Ectodermal cell (in vitro differentiated cells): ENCODE results near the gene FES.
A peak's percentile ranks its signal among the peaks of the same experiment; 100 is the strongest.
"Not testable (repeated sequence)": the region's sequence is repeated elsewhere in the genome, so short reads cannot be mapped to it uniquely, and the experiment has no call there.

Experiments used
- H3K27ac ChIP-seq: 2 replicates; pipeline ENCODE4 v1.7.0; 2013; ENCODE audit warnings: mild to moderate bottlenecking, low read depth, low read length; ENCODE audit not compliant: insufficient read depth, poor library complexity, severe bottlenecking
- H3K27me3 ChIP-seq: 2 replicates; pipeline ENCODE4 v1.7.0; 2013; ENCODE audit warnings: mild to moderate bottlenecking, low read length; ENCODE audit not compliant: insufficient read depth, control insufficient read depth, poor library complexity, severe bottlenecking
- H3K36me3 ChIP-seq: one replicate; pipeline ENCODE4 v1.7.0; 2013; ENCODE audit warnings: low read length; ENCODE audit not compliant: control insufficient read depth, insufficient read depth
- H3K4me1 ChIP-seq: one replicate; pipeline ENCODE4 v1.7.0; 2013; ENCODE audit warnings: low read length; ENCODE audit not compliant: control insufficient read depth, insufficient read depth
- H3K4me3 ChIP-seq: 2 replicates; pipeline ENCODE4 v1.7.0; 2013; ENCODE audit warnings: low read depth, low read length, control low read depth; ENCODE audit not compliant: insufficient read depth
- H3K9me3 ChIP-seq: 2 replicates; pipeline ENCODE4 v1.7.0; 2013; ENCODE audit warnings: mild to moderate bottlenecking, low read length, moderate library complexity; ENCODE audit not compliant: control insufficient read depth
- WGBS, 2 experiments: methylation state at CpG; one replicate each; pipeline ENCODE4 v1.1.7; 2013; ENCODE audit warnings: missing lambda C conversion rate in 2 of 2; 5-methylcytosine and 5-hydroxymethylcytosine counted together

FES gene

DNA sequence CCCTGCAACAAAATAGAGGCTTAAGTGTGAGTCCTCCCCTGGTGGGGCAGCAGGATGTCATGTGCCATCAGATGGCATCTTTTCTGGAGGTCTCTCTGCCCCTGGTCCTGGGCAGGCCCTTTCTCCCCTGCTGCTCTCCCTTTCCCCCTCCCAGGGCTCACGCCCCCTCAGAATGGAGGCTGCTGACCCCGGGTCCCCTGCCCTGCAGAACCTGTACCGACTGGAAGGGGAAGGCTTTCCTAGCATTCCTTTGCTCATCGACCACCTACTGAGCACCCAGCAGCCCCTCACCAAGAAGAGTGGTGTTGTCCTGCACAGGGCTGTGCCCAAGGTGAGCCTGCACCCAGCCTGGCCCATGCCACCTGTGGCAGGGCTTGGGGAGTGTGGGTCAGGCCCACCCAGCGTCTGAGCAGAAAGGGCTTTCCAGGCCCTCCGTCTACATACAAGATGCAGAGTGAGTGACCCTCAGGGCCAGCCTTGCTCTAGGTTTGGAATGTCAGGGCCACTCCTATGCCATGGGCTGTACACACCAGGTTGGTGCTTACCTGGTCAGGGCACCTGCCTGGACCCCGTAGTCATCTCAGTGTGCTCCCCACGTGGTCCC is 7.1 kb downstream of the FES start:
- H3K27me3 ChIP-seq, result no peaks in the 10 kb centered on the region
- H3K4me1 ChIP-seq, result peaks cover 4% of the 10 kb centered on the region
- H3K4me3 ChIP-seq, result no peak overlapping the region

DNA sequence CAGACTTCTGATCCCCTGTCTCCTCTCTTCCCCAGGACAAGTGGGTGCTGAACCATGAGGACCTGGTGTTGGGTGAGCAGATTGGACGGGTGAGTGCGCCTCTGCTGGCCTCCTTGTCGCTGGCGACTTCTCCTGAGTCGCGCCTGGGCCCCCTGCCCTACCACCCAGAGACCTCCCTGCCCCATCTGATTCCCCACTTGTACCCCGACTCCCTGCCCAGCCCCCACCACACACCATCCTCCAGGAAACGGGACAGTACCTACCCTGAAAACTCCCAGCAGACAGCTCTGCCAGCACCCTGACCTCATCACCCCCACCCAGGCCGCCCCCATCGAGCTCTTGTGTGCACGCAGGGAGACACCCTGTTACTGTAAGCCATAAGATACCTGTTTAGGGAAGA is 7.7 kb downstream of the FES start:
- Histone ChIP-seq H3K27me3 (no peaks in the 10 kb centered on the region), H3K27ac (no peak overlapping the region), H3K4me1 (peaks cover 4% of the 10 kb centered on the region), H3K9me3 (no peaks in the 10 kb centered on the region), H3K4me3 (no peak overlapping the region), H3K36me3 (no peaks in the 10 kb centered on the region)
- WGBS, 2 experiments, result 91 to 93% methylated on average over 11 of the region's 11 CpGs

More for the DNA sequence above, 7.1 kb downstream of the FES start:
- 88 to 94% methylated on average over 8 of the region's 8 CpGs for WGBS, 2 experiments
- Histone ChIP-seq H3K9me3 (no peaks in the 10 kb centered on the region), H3K36me3 (no peaks in the 10 kb centered on the region), H3K27ac (no peak overlapping the region)

DNA sequence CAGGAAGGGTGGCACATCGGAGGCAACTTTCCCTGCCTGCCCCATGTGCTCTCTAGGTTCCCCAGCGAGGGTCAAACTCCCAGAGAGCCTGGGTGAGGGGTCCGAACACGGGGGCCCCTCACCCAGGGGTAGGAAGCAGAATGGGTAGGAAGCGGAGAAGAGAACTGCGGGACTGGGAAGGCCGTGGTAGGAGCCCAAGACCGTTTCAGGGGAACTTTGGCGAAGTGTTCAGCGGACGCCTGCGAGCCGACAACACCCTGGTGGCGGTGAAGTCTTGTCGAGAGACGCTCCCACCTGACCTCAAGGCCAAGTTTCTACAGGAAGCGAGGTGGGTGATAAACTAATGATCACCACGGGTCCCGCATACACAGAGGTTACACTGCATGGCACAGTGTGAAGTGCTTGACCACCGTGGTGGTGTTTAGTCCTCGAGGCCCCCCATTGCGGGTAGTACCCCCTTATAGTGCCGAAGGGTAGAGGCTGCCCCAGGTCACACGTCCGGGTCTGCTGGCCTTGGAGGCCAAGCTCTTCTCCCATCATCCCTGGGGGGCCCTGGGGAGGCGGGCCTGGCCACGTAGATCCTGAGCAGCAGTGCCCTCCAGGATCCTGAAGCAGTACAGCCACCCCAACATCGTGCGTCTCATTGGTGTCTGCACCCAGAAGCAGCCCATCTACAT is 8.3 kb downstream of the FES start:
- no peak overlapping the region for H3K27ac ChIP-seq

DNA sequence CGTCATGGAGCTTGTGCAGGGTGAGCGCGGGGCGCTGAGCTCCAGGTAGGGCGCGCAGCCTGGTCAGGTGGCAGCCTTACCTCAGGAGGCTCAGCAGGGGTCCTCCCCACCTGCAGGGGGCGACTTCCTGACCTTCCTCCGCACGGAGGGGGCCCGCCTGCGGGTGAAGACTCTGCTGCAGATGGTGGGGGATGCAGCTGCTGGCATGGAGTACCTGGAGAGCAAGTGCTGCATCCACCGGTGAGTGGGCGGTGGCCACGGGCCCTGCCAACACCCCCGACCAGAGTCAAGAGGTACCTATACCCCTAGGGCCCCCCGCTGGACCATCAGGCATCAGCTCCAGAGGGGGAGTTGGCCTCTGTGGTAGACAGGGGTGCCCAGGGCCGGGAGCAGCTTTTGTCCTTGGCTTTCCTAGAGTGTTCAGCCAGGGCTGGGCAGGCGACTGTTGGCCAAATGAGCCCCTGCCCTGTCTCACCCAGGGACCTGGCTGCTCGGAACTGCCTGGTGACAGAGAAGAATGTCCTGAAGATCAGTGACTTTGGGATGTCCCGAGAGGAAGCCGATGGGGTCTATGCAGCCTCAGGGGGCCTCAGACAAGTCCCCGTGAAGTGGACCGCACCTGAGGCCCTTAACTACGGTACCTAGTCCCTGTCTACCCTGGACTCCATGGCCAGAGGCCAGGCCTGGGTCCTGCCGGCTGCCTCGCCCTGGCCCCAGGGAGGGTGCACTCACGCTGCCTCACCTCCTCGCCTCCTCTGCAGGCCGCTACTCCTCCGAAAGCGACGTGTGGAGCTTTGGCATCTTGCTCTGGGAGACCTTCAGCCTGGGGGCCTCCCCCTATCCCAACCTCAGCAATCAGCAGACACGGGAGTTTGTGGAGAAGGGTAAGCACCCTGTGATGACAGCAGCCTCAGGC is 9.1 kb downstream of the FES start:
- no peak overlapping the region for H3K4me3 ChIP-seq
- no peaks in the 10 kb centered on the region for H3K36me3 ChIP-seq
- no peaks in the 10 kb centered on the region for H3K27me3 ChIP-seq
- no peak overlapping the region for H3K27ac ChIP-seq
- 92 to 94% methylated on average over 33 of the region's 33 CpGs for WGBS, 2 experiments
- no peaks in the 10 kb centered on the region for H3K9me3 ChIP-seq
- peaks cover 4% of the 10 kb centered on the region for H3K4me1 ChIP-seq

More for the DNA sequence above, 8.3 kb downstream of the FES start:
- Histone ChIP-seq H3K4me3 (no peak overlapping the region), H3K36me3 (no peaks in the 10 kb centered on the region), H3K4me1 (peaks cover 4% of the 10 kb centered on the region), H3K9me3 (no peaks in the 10 kb centered on the region), H3K27me3 (no peaks in the 10 kb centered on the region)
- 94% methylated on average over 29 of the region's 29 CpGs for WGBS, 2 experiments

DNA sequence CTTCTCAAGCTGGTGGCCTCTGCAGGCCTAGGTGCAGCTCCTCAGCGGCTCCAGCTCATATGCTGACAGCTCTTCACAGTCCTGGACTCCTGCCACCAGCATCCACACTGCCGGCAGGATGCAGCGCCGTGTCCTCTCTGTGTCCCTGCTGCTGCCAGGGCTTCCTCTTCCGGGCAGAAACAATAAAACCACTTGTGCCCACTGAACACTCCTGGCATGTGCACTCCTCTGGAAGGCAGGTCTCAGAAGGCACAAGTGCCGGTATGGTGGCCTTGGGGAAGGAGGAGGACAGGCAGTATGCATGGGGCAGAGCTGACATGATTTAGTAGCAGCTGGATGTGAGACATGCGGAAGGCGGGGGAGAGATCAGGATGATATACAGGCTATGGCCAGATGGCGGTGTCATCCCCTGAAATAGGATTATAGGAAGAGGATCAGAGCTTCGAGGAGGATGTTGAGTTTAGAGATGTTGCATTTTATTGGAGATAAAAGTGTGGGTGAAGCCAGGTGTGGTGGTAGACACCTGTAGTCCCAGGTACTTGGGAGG is 11.3 kb downstream of the FES start:
- H3K9me3 ChIP-seq, result no peaks in the 10 kb centered on the region
- no peaks in the 10 kb centered on the region for H3K27me3 ChIP-seq
- H3K4me3 ChIP-seq, result no peak overlapping the region
- no peaks in the 10 kb centered on the region for H3K36me3 ChIP-seq
- WGBS, 2 experiments, result 85 to 91% methylated on average over 10 of the region's 10 CpGs
- H3K27ac ChIP-seq, result no peak overlapping the region
- H3K4me1 ChIP-seq, result no peaks in the 10 kb centered on the region

DNA sequence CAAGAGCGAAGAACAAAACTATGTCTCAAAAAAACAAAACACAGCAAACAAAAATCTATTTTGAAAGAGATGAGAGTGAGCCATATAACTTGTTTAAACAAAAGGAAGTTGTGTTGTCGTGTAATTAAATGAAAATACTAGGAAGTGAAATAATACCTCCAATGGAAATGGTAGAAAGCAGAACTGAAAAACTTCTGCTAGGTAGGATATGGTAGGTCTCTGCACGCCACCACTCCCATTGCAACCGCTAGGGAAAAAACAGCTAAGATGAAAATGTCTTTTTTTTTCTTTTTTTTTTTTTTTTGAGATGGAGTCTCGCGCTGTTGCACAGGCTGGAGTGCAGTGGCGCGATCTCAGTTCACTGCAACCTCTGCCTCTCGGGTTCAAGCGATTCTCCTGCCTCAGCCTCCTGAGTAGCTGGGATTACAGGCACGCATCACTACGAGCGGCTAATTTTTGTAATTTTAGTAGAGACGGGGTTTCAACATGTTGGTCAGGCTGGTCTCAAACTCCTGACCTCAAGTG is 12.9 kb downstream of the FES start:
- 90 to 94% methylated on average over 13 to 14 of the region's 14 CpGs for WGBS, 2 experiments
- H3K27ac ChIP-seq, result not testable (repeated sequence)

DNA sequence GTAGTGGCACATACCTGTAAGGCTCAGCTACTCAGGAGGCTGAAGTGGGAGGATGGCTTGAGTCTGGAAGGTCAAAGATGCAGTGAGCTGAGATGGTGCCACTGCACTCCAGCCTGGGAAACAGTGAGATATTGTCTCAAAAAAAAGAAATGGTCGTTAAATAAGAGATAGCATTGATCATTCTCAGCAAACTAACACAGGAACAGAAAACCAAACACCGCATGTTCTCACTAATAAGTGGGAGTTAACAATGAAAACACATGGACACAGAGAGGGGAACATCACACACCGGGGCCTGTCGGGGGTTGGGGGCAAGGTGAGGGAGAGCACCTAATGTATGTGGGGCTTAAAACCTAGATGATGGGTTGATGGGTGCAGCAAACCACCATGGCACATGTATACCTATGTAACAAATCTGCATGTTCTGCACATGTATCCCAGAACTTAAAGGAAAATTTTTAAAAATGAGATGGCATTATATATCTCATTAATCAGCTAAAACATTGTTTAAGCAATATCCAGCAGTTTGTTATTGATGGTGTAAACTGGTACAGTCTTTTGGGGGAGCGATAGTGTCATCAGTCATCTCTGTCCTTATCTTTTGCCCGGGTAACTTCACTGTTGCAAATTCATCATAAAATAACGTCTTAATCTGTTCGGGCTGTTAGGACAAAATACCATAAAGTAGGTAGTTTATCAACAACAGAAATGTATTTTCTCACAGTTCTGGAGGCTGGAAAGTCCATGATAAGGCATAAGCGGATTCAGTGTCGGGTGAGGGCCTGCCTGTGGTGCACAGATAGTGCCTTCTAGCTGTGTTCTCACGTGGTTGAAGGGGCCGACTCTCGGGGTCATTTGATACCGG is 17.1 kb downstream of the FES start:
- 71 to 73% methylated on average over 13 to 14 of the region's 14 CpGs for WGBS, 2 experiments
- peaks cover 3% of the 10 kb centered on the region for H3K36me3 ChIP-seq
- no peaks in the 10 kb centered on the region for H3K9me3 ChIP-seq
- H3K4me3 ChIP-seq, result no peak overlapping the region
- peaks cover 8% of the 10 kb centered on the region for H3K4me1 ChIP-seq
- no peak overlapping the region for H3K27ac ChIP-seq
- H3K27me3 ChIP-seq, result peaks cover 18% of the 10 kb centered on the region

More for the DNA sequence above, 12.9 kb downstream of the FES start:
- H3K9me3 ChIP-seq, H3K4me1 ChIP-seq, H3K27me3 ChIP-seq, H3K4me3 ChIP-seq, H3K36me3 ChIP-seq: not testable (repeated sequence)

DNA sequence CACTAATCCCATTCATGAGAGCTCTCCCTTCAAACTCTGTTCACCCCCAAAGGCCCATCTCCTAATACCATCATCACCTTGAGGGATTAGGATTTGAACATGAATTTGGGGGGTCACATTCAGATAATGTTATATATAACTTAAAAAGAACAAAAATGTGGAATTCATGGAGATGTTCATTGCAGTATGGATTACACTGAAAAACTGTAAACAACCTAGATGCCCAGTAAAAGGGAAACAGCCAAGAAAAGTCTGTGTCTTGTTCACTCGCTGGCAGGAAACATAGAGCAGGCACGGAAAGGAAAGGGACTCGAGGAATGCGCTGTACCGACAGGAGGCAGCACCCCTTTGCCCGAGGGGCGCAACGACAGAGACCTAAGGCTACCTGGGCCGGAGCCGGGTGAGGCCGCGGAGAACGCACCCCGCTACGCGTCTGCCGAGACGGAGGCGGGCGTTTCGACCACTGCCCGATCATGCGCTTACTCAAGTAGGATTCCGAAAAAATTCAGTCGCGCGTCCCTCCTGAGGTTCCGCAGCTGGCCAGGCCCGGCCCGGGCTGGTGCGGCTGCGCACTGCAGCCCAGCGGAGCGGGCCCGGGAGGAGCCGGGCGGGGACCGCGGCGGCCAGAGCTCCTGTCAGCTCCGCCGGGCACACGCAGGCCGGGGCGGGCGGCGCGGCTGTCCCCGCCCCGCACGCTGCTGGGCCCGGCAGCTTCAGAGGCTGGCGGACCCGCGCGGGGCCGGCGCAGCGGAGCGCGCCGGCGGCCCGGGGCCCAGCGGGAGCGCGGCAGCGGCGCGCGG is 17.9 kb downstream of the FES start:
- Histone ChIP-seq H3K9me3 (no peaks in the 10 kb centered on the region), H3K27me3 (peaks cover 18% of the 10 kb centered on the region), H3K27ac (no peak overlapping the region), H3K36me3 (peaks cover 3% of the 10 kb centered on the region), H3K4me1 (peaks cover 8% of the 10 kb centered on the region), H3K4me3 (peak overlapping the region; percentile 47)
- 0% methylated on average over 71 of the region's 71 CpGs for WGBS, 2 experiments
